ENCODE data around the gene EPN1.
"Not testable (repeated sequence)": the region's sequence is repeated elsewhere in the genome, so short reads cannot be mapped to it uniquely, and the experiment has no call there.

EPN1 gene

GRCh38 chr19:55712804-55713631 lies 38.0 kb downstream of the EPN1 start:
- DNase-seq (ENCODE audit: low read depth, low spot score): no peak
- H3K4me3 ChIP-seq (ENCODE audit: low read depth, low read length): no peak overlapping the region
- ChIA-PET CTCF (no interaction called here), POLR2A (no interaction called here)
- TF ChIP-seq, protein P1, sequence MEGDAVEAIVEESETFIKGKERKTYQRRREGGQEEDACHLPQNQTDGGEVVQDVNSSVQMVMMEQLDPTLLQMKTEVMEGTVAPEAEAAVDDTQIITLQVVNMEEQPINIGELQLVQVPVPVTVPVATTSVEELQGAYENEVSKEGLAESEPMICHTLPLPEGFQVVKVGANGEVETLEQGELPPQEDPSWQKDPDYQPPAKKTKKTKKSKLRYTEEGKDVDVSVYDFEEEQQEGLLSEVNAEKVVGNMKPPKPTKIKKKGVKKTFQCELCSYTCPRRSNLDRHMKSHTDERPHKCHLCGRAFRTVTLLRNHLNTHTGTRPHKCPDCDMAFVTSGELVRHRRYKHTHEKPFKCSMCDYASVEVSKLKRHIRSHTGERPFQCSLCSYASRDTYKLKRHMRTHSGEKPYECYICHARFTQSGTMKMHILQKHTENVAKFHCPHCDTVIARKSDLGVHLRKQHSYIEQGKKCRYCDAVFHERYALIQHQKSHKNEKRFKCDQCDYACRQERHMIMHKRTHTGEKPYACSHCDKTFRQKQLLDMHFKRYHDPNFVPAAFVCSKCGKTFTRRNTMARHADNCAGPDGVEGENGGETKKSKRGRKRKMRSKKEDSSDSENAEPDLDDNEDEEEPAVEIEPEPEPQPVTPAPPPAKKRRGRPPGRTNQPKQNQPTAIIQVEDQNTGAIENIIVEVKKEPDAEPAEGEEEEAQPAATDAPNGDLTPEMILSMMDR (IDR thresholded peaks at IDR 0.05; ENCODE audit: insufficient read depth, low read length, missing control alignments): no peak

- no peak overlapping the region for H3K4me3 ChIP-seq (ENCODE audit: low read depth, low read length)
- ChIA-PET POLR2A (no interaction called here), CTCF (no interaction called here)
- TF ChIP-seq, protein P1 (IDR thresholded peaks at IDR 0.05; ENCODE audit: insufficient read depth, low read length, missing control alignments): no peak
- no peak for DNase-seq (ENCODE audit: low read depth, low spot score)
Observed at GRCh38 chr19:55716531-55716930, 41.5 kb downstream of the EPN1 start.

- ChIA-PET POLR2A (no interaction called here), CTCF (no interaction called here)
- no peak overlapping the region for H3K4me3 ChIP-seq (ENCODE audit: low read depth, low read length)
- TF ChIP-seq, protein P1 (IDR thresholded peaks at IDR 0.05; ENCODE audit: insufficient read depth, low read length, missing control alignments): no peak
- DNase-seq (ENCODE audit: low read depth, low spot score): no peak
Observed at GRCh38 chr19:55717251-55717650, 42.2 kb downstream of the EPN1 start.

DNA sequence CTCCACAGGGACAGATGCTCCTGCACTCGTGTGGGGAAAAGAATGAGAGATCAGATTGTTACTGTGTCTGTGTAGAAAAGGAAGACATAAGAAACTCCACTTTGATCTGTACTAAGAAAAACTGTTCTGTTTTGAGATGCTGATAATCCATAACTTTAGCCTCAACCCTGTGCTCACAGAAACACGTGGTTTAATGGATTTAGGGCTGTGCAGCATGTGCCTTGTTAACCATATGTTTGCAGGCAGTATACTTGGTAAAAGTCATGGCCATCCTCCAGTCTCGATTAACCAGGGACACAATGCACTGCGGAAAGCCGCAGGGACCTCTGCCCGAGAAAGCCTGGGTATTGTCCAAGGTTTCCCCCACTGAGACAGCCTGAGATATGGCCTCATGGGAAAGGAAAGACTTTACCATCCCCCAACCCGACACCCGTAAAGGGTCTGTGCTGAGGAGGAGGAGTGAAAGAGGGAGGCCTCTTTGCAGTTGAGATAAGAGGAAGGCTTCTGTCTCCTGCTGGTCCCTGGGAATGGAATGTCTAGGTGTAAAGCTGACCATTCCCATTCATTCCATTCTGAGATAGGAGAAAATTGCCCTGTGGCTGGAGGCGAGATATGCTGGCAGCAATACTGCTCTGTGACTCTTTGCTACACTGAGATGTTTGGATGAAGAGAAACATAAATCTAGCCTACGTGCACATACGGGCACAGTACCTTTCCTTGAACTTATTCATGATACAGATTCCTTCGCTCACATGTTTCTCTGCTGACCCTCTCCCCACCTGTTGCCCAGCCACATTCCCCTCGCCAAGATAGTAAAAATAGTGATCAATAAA lies 43.1 kb downstream of the EPN1 start:
- DNase-seq (ENCODE audit: low read depth, low spot score); H3K4me3 ChIP-seq (ENCODE audit: low read depth, low read length); POLR2A ChIA-PET; CTCF ChIA-PET: not testable (repeated sequence)

DNA sequence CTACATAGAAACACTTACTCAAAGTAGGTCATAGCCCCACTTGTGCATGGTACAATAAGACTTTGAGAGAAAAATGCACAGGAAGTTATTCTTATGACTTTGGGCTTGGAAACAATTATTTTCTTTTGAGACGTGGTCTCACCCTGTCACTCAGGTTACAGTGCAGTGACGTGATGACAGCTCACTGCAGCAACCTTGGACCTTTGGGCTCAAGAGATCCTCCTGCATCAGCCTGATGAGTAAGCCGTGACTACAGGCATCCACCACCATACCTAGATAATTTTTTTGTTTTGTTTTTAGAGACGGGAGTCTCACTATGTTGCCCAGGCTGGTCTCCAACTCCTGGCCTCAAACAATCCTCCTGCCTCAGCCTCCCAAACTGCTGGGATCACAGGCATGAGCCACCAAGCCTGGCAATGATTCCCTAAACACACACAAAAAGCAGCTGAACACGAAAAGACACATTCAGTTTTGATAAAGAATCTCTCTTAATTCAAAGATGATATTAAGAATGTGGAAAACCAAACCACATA lies 45.3 kb downstream of the EPN1 start:
- H3K4me3 ChIP-seq (ENCODE audit: low read depth, low read length): no peak overlapping the region
- POLR2A ChIA-PET: no interaction called here
- CTCF ChIA-PET: no interaction called here
- no peak for DNase-seq (ENCODE audit: low read depth, low spot score)
- TF ChIP-seq, protein P1 (IDR thresholded peaks at IDR 0.05; ENCODE audit: insufficient read depth, low read length, missing control alignments): no peak

DNA sequence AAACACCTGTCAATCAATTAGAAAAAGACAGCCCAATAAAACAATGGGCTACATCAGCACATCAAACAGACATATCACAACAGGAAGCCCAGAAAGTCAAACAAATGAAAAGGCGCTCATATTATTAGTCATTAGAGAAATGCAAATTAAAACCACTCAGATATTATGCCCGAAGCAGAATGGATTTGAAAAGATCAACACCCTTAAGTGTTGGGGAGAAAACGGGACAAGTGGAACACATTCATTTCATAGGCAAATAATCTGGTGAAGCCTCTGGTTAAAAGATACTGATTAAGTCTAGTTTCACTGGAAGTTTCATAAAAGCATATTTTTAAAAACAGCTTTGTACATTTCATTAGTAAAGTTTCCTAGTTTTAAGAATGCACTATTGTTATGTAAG lies 45.8 kb downstream of the EPN1 start:
- DNase-seq (ENCODE audit: low read depth, low spot score): no peak
- H3K4me3 ChIP-seq (ENCODE audit: low read depth, low read length): no peak overlapping the region
- CTCF ChIA-PET: no interaction called here
- TF ChIP-seq, protein P1 (IDR thresholded peaks at IDR 0.05; ENCODE audit: insufficient read depth, low read length, missing control alignments): no peak
- POLR2A ChIA-PET: no interaction called here
